HG03064 (cell line): Measurements from ENCODE around the gene SOWAHB.
"Not testable (repeated sequence)": the region's sequence is repeated elsewhere in the genome, so short reads cannot be mapped to it uniquely, and the experiment has no call there.

ENCODE experiments used
- ATAC-seq: cut with Tn5 transposase; IDR thresholded peaks from one replicate; pipeline ENCODE4 v1.9.1; 2021; ENCODE audit warnings: low read depth; ENCODE audit not compliant: unreplicated experiment

SOWAHB gene

GRCh38 chr4:76895619-76896018 is 2.3 kb downstream of the SOWAHB start:
- no peak for ATAC-seq

- no peak for ATAC-seq
These were observed 3.2 kb downstream of the SOWAHB start for GRCh38 chr4:76894537-76895255.

GRCh38 chr4:76892601-76893000 is 5.3 kb downstream of the SOWAHB start:
- no peak for ATAC-seq

GRCh38 chr4:76892001-76892400 is 5.9 kb downstream of the SOWAHB start:
- no peak for ATAC-seq

- no peak for ATAC-seq
These were observed 11.0 kb downstream of the SOWAHB start for GRCh38 chr4:76886848-76887441.

- ATAC-seq = no peak
These were observed 11.7 kb downstream of the SOWAHB start for GRCh38 chr4:76886214-76886613.

- no peak for ATAC-seq
These were observed 14.8 kb downstream of the SOWAHB start for GRCh38 chr4:76883147-76883546.

- no peak for ATAC-seq
These were observed 15.3 kb downstream of the SOWAHB start for GRCh38 chr4:76882630-76883029.

- no peak for ATAC-seq
These were observed 16.6 kb downstream of the SOWAHB start for GRCh38 chr4:76881375-76881774.

- no peak for ATAC-seq
These were observed 18.1 kb downstream of the SOWAHB start for GRCh38 chr4:76879731-76880364.

GRCh38 chr4:76878641-76879165 is 19.2 kb downstream of the SOWAHB start:
- not testable (repeated sequence) for ATAC-seq

- ATAC-seq = no peak
These were observed 23.8 kb downstream of the SOWAHB start for GRCh38 chr4:76874176-76874575.

- no peak for ATAC-seq
These were observed 24.4 kb downstream of the SOWAHB start for GRCh38 chr4:76873495-76873894.

GRCh38 chr4:76872556-76872955 is 25.4 kb downstream of the SOWAHB start:
- ATAC-seq = no peak

GRCh38 chr4:76868780-76869179 is 29.2 kb downstream of the SOWAHB start:
- ATAC-seq = not testable (repeated sequence)

GRCh38 chr4:76867880-76868655 is 29.9 kb downstream of the SOWAHB start:
- no peak for ATAC-seq

- no peak for ATAC-seq
These were observed 30.6 kb downstream of the SOWAHB start for GRCh38 chr4:76867377-76867776.

GRCh38 chr4:76866641-76867040 is 31.3 kb downstream of the SOWAHB start:
- ATAC-seq = no peak

- ATAC-seq = no peak
These were observed 39.6 kb downstream of the SOWAHB start for GRCh38 chr4:76858319-76858718.

GRCh38 chr4:76857074-76857409 is 40.9 kb downstream of the SOWAHB start:
- ATAC-seq = no peak
